Germinal center (tissue), 1 donor: ENCODE results near the gene HOMER2.

Experiments
- DNase-seq: peaks from one replicate; pipeline ENCODE4 v3.0.0; 2012; ENCODE audit warnings: mixed read lengths, low spot score

The HOMER2 gene

GRCh38 chr15:82856397-82857170, 95.9 kb downstream of the HOMER2 start:
- no peak for DNase-seq

DNA sequence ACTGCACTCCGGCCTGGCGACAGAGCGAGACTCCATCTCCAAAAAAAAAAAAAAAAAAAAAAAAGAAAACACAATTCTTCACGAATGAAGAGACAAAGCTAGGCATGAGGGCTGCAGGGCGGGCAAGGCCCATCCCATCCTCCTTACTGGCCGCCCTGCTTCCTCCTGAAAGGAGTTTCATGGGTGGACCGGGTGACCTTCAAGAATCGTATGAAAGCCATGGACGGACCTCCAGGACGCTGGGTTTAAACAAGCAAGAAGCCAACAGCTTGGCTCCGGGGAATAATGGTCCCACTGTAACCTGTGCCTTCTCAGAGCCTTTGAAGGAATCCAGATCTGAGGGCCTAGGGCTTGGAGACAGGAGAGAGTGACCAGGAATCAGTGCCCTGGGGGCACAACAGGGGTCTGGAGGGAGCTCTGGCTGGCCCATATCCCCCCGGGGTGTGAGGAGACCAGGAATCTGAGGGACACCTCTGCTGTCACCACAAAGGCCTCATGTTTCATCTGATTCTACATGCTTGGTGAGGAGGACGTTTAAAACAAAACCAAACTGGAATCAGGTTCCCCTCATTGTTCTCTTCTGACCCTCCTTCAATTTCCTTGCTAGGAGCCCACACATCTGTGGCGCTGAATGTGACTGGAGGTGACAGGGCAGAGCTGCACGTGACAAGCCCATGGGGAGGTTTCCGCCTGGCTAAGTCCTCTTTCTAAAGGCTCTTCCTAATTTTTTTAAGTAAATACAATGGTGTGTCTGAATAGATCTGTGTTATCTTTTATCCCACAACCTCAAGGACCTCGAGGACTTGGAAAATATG, 97.0 kb downstream of the HOMER2 start:
- DNase-seq = no peak

DNA sequence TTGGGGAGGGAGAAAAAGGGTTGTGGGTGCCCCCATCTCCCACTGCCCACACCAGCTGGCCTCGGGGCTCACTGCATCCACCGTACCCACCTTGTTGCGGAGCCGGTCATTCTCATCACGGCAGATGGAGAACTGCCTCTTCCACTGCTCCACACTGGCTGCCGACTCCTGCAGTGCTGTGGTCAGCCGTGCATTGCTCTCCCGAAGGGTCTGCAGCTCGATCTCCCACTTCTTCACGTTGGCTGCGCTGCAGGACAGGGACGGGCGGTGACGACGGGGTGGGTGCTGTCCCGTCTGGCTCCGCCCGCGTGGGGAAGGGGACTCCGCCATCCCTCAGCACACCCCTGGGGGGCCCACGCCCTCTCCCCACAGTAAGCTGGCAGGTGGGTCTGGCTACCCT, 98.0 kb downstream of the HOMER2 start:
- DNase-seq = no peak

DNA sequence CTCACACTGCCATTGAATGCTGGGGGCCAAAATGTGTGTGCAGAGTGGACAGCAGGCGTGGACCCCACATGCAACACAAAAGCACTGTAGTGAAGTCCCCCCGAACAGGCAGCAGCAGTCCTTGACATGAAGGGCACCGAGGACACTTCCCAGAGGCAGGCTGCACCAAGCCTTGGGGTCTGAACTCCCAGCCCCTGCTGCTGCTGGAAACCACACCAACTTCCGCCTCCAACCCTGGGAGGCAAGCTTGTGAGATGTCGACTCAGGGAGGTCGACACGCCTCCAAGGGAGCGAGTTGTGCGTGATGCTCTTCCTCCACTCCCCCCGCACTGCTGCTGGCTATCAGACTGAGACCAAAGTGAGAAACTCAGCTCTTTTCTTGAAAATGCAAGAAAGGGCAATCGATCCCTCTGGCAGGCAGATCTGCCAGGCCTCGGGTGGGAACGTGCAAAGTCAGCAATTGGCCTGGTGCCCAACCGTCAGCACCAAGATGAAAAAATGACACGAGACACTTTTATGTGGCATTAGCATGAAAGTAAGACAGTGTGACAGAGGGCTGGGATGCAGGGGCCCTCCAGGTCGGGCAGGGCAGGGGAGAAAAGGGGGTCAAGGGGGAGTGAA, 99.5 kb downstream of the HOMER2 start:
- DNase-seq = no peak

- DNase-seq = no peak
Observed at GRCh38 chr15:82851981-82852511, 100.5 kb downstream of the HOMER2 start.

- DNase-seq = no peak
Observed at GRCh38 chr15:82851306-82851850, 101.1 kb downstream of the HOMER2 start.

- no peak for DNase-seq
Observed at GRCh38 chr15:82850731-82851130, 101.8 kb downstream of the HOMER2 start.

GRCh38 chr15:82849556-82850512, 102.7 kb downstream of the HOMER2 start:
- DNase-seq = peak; percentile 70

DNA sequence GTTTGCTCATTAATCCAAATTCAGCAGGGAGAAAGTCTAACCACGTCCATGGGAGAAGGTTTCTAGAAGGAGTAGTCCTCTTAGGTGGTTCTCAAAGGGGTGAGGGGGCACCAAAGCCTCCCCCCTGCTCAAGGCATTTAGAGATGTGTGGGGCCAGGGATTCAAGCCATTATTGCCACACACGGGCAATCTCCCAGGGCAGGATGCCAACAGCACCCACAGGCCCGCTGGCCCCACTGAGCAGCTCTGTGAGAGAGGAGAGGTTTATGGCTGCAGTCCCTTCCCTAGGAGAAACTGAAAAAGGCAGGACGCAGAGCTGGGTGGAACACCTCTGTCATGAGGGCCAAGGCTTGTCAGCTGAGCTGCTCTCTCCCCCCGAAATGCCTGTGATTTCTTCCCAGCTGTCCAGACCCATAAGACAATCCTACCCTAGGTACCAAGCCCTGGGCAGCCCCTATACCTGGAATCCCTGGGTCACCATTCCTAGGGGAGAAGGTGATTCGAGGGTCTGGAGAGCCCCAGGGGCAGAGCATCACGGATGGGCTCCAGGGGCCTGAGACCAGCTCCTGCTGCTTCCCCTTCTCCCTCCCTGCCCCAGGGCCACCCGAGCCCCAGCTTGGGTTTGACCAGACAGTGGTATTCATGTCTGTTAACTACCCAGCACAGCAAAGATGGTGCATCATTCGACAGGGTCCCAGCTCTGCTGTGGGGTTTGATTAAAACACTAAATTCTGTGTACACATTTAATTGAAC, 104.1 kb downstream of the HOMER2 start:
- no peak for DNase-seq

- no peak for DNase-seq
Observed at GRCh38 chr15:82847703-82848102, 104.8 kb downstream of the HOMER2 start.

DNA sequence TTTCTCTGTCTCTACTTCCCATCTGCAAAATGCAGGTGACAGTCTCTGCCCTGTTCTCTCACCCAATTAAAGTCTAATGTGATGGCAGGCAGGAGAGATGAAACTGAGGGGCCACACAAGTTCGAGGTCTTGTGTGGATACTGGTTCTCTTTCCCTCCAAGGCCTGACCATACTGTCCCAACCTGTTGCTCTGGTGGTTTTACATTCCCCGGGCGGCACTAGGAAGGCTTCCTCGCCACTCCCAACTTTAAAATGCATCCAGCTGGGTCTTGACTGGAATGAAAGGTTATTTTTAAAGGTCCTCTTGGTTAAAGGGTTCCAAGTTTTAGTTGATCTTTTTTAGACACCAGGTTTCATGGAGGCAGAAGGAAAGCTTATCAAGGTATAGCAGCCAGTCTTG, 105.9 kb downstream of the HOMER2 start:
- no peak for DNase-seq

DNA sequence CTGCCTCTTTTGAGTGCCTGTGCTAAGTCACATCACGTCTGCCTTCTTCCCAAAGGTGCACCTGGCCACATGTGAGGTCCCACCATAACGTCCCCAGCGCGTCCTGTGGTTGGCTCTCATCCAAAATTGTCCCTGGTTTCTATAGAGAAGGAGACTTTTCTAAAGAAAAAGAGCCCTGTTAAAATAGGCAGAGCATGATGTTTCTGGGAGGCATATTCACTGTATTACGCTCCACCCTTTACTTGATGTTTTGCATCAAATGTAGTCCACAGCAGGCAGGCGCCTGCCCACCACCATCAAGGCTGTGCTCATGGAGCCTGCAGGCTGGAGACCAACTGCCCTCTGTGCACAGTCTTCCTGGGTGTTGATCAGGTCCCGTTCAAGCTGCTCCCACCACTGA, 106.8 kb downstream of the HOMER2 start:
- no peak for DNase-seq

GRCh38 chr15:82843566-82843965, 109.0 kb downstream of the HOMER2 start:
- DNase-seq = no peak

DNA sequence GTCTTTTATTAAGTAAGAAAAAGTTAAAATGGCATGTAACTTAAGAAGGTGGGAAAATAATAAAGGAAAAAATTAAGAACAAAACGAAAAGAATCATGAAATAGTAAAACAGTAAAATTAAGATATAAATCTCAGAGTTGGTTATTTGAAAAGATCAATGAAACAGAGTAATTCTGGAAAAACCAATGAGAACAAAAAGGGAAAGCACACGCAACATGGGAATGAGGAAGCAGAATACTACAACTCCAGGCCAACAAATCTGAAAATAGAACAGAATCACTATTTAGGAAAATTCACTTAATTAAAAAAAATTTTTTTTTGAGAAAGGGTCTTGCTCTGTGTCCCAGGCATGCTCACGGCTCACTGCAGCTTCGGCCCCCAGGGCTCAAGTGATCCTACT, 112.4 kb downstream of the HOMER2 start:
- DNase-seq = no peak

DNA sequence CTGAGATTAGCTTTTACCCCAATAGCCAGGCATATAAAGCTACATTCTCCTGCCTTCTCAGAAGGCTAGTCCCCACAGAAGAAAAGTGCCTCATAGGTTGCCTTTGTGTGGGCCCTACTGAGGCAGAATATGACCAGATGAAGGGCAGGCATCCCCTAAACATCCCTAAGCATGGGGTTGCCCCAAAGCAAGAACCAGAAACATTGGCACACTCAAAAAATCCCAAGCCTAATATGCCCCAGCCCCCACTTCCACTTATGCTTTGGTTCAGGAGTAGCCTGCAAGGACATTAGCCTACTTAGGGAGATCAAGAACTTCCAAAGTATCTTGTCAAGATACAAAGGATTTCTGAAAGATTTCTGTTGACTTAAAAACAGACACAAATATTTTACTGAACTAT, 113.4 kb downstream of the HOMER2 start:
- no peak for DNase-seq

DNA sequence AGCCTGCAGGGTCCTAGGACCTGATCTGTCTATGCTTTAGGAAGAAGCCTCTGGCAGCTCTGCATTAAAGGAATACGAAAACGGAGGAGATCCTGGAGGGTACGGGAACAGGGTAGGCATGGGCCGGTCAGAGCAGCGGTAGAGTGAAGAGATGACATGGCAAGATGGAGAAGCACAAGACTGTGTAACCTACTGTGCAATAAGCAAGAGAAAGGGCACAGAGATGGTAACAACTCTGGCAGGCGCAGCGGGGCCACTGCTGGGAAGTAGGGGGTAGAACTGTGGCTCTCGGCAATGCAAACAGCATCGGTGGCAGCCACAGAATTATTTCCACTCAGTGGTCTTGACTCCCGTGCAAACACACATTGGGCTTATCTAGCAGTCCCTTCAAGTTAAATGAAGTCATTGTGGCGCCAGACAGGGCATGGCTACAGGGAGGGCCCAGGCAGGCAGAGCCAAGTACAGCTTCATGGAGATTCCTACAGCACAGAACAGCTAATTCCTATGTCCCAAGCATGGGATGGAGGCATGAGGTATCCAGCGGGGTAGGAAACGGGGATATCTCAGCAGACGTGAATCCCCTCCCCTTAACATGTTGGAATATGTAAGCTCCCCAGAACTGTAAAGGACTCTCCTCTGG, 114.3 kb downstream of the HOMER2 start:
- no peak for DNase-seq

DNA sequence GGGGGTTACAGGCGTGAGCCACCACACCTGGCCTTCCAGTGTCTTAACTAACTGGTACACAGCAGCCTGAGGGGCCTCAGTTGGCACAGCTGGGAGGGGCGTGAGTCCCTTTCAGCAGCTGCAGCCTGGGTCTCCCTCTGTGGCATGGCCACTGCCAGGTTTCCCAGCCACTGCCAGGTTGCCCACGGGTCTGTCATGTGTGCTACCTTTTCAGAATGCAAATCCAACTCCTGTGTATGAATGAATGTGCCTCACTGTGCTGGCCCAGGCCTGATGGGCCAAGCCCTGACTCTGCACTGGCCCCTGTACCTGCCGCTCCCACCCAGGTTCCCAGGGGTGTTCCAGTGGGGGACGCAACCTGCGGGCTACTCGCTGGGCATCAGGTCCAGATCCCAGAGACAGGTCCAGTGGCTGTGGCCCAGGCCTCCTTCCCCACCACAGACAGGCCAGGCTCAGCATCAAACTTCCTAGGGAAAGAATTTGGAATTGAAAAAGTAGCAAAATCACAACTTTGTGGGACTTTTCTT, 117.1 kb downstream of the HOMER2 start:
- no peak for DNase-seq

- no peak for DNase-seq
Observed at GRCh38 chr15:82833362-82833682, 119.2 kb downstream of the HOMER2 start.

GRCh38 chr15:82832601-82833361, 119.7 kb downstream of the HOMER2 start:
- DNase-seq = no peak
